ENCODE data around the gene MTHFSD. TPM values are rescaled to one million over a fixed set of nuclear protein-coding genes. Genes with fewer than 3 reads are reported as not detected.
A peak's percentile ranks its signal among the peaks of the same experiment; 100 is the strongest.
"Not testable (repeated sequence)": the region's sequence is repeated elsewhere in the genome, so short reads cannot be mapped to it uniquely, and the experiment has no call there.

MTHFSD gene, protein sequence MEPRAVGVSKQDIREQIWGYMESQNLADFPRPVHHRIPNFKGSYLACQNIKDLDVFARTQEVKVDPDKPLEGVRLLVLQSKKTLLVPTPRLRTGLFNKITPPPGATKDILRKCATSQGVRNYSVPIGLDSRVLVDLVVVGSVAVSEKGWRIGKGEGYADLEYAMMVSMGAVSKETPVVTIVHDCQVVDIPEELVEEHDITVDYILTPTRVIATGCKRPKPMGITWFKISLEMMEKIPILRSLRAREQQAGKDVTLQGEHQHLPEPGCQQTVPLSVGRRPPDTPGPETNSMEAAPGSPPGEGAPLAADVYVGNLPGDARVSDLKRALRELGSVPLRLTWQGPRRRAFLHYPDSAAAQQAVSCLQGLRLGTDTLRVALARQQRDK
- total RNA-seq, result 15.7 TPM

DNA sequence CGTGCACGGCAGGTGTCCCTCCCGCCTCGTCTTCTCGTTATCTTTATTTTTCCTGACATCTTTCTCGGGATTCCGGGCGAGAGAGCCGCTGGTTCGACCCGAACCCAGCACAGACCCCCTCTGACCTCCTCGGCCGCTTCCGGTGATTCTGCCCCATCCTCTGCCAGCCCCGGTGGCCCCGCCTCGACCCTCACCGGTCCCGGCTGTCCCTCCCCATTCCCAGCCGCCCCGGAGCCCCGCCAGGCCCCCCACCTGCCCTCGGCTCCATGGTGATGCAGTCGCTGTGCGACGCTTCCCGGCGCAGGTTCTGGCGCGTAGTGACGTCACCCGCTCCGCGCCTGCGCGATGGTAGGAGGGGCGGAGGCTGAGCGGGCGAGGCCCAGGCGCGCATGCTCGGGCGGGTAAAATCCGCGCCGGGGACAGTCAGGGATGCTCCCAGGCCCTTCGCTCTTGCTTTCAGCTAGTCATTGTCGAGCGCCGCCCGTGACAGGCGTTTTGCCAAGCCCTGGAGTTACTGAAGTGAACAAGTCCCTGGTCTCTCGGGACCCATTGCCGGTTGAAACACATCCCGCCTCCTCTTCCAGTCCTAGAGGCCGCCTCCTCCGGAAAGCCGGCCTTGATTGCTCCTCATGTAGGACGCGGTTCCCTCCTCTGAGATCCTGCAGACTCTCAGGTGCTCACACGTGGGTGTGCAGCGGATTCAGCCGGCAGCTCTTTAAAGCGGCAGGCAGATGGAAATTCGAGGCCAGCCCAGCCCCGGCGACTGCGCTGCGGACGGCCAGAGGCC lies at the start of gene MTHFSD:
Gene MTHFSD, minus strand, starts transcription at position 319 of the 787 bp plus-strand sequence. Its CDS starts 51 bp downstream, at position 268.
- peak; percentile 97 for DNase-seq

DNA sequence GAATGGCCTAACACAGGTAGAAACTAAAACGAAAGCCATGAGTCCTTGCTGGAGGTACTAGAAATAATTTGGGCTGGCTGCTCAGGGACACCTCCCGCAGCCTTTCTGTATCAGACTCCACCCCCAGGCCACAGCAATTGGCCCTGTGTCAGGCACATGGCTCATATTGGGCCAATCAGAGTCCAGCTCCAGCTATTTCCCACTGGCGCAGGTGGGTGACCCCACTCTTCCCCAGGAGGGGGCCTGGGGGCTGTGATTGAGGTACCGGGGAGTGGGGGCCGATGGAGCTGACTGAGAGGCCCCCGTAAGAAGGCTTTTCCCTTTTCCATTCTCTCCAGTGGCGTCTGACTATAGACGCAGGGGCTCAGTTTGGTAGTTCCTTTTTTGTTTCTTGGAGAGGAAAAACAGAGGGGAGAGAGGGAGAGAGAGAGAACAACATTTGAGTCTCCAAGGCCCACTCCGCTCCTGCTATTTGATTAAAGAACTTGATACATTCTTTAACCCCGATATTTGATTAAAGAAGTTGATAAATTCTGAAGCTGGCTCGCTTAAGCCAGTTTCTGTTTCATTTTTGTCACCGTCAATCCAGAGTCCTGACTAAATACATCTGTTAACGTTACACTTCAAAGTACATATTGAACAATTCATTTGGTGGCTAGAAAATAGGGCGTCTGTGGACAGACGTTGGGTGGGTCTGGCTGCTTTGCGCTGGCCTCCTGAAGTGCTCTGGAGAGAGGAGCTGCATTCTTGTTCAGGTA lies 49.6 kb upstream of the MTHFSD start:
- no peak for DNase-seq

DNA sequence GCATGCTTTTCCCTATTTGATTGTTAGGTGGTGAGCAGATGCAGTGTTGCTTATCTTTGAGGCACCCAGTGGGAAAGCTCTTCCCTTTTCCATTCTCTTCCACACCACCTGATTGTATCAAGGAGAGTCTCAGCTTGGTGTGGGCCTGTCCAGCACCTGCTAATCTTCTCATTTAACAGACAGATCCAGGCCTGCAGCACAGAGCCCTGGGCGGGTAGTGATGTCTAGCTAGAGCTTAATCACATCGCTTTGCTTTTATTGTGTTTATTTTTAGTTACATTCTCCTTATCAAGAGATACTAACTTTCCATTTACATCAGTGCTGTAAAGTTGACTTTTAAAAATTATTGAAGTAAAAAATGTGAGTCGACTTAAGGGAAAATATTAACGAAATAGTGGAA lies 47.5 kb upstream of the MTHFSD start:
- no peak for DNase-seq

DNA sequence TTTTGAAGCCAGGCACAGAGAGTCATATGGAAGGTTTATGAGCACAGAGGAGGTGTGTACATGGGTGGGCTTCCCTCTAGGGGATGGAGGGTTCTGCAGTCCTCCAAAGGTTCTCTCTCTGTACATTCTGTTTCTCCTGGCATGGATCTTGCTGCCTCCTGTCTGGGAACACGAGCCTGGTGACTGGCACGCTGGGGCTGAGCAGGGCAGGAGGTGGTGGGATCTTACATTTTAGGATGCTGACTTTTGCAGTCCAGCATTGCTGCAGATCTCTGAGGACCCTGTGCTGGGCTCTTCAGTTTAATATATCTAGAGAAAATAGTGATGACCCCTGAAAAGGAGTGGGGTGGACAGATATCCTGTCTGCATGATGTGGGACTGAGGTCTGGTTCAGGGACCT lies 46.3 kb upstream of the MTHFSD start:
- DNase-seq, result no peak

DNA sequence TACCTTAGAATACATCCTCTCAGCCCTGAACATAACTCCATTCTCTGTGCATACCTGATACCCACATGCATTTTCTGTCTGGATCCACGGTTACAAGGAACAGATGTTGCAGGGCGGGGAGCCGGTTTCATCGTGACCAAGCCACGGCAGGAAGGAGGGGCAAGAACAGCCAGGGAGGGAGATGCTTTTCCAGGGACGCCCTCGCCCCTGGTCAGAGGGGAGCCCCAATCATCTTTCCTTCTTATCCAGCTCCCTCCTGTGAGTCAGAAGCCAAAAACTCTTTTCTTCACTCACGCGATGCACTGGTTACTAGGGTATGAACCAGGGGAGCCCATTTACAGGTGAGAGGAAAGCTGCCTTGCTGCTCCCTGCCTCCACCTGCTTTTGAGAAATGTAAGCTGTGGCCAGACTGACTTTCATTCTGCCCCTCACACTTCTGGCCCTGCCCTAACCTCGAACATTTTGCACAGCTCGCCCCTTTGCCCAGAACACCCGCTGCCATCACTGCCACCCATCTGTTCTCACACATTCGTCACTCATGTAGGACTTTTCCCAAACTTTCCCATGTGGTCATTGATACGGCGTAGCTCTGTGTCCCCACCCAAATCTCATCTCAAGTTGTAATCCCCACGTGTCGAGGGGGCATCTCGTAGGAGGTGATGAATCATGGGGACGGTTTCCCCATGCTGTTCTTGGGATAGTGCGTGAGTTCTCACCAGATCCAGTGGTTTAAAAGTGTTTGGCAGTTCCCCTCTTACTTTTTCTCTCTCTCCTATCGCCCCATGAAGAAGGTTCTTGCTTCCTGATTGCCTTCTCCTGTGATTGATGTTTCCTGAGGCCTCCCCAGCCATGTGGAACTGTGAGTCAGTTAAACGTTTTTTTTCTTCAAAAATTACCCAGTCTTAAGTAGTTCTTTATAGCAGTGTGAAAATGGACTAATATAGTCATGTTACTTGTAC lies 43.9 kb upstream of the MTHFSD start:
- DNase-seq, result no peak

DNA sequence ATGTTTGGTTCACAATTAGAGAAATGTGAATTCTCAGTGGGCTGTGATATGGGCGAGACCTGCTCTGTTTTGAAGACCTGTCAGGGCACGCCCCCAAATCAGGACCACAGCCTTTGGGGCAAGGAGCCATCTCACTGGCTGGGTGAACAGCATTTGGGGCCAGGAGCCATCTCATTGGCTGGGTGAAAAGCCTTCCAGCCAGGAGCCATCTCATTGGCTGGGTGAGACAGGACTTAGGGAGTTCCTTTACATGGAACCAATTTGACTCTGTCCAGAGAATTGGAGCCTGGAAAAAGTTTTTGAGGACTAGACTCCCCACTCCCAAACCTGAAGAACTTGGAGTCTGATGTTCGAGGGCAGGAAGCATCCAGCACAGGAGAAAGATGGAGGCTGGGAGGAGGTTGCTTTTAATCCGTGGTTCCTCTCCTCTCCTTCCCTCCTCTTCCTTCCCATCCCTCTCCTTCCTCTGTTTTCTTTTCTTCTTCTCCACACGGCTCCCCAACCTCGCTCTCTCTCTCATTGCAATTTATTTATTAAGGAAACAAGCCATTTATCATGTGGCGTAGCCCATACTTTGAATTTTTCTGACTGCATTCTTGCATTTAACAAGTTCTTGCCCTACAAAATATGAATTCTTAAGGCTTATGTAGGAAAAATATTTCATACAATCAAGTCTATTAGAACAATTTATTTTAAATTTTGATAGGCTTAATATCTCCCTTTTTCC lies 43.0 kb upstream of the MTHFSD start:
- DNase-seq, result no peak

DNA sequence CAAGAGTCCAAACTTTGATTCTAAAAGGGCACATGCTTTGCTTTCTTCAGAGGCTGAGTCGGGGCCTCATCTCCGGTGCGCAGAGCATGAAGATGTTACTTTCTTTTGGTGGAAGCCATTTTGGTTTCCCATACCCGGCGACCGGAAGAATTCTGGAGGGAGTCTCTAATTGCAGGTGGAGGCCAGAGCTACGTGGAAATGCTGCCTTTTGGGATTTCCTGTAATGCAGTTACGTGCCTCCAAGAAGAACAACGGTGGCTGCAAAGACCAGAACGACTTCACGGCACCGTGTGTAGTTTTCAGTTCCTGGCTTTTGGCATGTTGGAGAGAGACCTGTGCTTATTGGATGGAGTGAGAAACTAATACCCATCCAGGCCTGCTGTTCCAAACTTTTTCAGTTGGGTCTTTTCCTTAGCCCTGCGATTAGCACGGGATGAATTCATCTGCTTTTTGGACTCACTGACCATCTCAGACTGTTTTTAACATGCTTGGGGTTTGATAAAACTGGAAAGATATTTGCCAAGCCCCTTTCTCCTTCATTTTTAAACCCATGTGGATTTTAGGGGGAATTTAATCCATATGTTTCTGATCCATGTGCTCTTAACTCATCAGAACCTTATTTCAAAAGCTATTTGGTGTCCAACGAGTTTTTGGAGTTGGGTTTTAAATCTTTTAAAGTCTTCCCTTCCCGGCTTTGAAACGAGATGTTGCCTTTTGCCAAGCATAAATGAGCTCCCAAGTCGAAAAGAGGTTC lies 42.3 kb upstream of the MTHFSD start:
- DNase-seq, result no peak

DNA sequence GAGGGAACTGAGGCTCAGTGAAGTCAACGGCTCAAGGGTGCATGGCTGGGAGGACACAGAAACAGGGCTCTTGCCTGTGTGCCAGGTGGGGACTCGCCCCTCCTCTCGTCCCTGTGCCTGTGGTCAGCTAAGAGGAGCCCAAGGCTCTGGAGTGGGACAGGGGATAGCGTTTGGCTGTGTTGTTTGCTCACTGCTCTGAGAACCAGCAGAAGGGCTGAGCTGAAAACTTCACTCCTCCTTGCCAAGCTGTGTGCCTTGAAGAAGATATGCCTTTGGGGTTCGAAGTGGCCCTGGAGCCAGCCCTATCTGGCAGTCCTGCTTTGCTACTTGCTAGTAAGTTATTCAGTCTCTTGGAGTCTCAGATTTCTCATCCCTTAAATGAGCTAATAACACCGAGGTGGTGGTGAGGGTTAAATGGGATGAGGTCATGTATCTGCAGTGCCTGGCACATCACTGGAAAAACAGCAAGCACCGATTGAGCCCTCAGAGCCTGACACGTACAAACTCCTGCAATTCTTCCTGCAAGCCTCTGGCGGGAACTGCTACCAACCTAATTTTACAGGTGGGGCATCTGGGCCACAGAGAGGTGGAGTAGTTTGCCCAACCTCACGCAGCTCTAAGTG lies 41.1 kb upstream of the MTHFSD start:
- no peak for DNase-seq

DNA sequence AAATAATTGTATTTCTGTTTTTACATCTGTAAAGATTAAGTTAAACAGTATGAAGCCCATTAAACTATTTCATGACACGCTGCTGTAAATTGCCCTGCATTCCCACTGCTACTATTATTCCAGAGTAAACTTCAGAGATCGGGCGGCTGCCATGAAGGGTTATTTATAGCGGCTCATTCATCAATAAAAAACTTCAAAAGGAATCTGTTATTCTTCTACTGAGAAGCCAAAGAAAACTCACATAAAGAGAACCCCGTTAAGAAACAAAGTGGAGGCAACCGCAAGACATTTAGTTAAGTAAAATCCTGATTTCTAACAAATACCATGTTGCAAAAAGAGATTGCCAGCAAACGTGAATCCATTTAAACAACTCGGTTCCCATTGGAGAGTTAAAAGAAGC lies 39.7 kb upstream of the MTHFSD start:
- DNase-seq, result no peak

DNA sequence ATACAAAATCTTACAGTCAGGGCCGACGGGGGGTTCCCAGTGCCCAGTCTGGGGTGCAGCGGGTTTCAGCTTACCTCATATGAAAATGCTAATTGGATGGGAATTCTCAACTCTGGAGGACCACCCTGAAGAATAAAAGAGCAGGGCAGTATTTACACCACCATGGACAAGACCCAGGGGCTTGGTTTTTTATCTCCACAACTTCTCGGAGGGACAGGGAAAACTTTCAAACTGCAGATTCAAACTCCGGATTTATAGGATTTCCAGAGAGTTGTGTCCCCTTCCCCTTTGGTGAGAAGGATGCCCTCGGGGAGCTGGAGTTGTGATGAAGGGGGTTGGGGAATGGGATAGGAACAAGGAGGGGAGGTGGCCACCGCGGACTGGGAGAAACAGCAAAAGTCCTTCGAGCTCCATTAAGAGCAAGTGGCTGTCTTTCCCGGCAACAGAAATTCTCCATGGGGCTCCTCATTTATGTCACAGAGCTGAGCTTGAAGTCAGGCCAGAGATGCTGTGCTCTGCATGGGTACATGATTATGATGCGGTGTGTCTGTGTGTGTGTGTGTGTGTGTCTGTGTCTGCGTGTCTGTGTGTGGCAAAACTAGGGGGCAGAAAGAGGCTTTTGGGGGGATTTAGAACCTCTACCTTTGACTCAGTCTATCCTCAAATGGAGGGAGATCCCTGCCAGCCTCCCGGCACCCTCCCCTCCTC lies 39.0 kb upstream of the MTHFSD start:
- DNase-seq, result no peak

DNA sequence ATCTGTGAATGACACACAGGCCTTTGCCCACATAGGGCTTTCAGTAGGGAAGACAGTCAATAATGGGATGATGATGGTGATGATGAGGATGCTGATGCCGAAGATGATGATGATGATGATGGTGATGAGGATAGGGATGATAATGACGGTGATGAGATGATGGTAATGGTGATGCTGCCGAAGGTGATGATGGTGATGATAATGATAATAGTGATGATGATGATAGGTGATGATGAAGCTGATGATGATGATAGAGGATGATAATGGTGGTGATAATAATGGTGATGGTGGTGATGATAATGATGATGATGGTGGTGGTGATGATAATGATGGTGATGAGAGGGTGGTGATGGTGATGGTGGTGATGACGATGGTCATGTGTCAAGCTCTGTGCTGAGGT lies 36.2 kb upstream of the MTHFSD start:
- DNase-seq, result no peak

DNA sequence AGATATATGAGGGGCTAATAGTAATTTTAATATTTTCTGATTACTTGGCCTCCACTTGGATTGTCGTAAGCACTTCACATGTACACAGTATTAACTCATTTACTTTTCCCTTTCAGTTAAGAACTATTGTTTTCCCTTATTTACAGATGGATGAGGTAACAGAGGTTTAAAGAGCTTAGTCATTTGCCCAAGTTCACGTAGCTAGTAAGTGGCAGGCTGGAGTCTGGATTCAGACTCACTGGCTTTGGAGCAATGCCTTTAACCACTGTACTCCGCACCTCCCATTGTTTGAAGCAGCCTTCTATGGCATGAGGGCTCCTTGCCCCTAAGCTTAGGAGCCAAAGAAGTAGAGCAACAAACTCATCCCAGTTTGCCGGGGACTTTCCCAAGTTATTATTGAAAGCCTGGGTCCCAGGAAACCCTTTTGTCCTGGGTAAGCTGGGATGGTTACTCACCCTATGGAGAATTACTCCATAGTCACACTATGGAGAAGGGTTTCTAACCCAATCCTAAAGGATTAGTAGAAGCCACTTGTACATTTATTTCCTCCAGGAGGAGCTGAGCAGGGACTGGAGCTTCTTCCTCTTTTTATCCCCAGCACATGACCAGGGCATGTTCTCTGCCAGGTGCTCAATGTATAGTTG lies 35.6 kb upstream of the MTHFSD start:
- DNase-seq, result no peak

DNA sequence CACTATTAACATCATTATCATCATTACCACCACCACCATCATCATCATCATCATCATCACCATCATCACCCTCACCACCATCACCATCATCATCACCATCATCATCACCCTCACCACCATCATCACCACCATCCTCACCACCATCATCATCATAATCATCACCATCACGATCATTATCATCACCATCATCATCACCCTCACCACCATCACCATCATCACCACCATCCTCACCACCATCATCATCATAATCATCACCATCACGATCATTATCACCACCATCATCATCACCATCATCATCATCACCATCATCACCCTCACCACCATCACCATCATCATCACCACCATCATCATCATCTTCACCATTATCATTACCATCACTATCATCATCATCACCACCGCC lies 32.9 kb upstream of the MTHFSD start:
- DNase-seq, result not testable (repeated sequence)

DNA sequence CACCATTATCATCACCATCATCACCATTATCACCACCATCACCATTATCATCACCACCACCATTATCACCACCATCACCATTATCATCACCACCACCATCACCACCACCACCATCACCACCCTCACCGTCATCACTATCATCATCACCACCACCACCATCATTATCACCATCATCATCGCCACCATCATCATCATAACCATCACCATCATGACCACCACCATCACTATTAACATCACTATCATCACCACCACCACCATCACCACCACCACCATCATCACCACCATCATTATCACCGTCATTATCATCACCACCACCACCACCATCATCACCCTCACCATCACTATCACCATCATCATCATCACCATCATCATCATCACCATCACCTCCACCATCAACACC lies 32.5 kb upstream of the MTHFSD start:
- DNase-seq, result no peak

DNA sequence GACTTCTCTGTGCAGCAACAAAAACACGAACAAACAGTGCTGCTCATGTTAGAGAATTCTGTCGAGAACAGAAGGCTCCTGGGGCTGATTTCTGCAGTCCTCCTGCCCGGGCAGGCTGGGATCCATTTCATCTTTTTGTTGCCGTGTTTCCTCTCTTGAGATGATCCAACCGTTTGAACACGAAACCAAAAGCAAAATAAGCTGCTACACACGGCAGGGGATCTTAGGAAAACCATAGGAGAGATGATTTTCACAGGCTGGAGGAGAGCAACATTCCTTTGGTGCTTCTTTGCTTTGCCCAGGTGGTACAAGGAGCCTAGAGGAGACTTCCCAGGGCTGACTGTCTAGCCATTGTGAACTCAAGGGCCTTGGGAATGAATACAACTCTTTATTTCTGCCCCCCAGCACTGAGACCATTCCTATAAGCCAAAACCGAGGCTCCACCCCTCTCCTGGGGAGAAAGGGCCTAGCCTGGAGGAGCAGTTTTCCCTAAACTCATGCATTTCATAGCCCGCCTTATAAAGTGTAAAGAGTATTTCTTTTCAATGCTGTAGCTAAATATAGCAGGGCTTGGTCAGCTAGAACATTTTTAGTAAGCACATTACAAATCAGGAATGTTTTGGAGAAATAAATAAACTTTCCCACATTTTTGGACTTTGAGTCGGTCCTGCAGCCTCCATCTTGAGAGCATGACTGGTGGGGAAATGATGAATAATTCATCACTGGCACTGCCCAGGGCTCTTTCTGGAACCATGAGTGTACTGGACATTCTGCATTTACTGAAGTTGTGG lies 31.0 kb upstream of the MTHFSD start:
- DNase-seq, result no peak

DNA sequence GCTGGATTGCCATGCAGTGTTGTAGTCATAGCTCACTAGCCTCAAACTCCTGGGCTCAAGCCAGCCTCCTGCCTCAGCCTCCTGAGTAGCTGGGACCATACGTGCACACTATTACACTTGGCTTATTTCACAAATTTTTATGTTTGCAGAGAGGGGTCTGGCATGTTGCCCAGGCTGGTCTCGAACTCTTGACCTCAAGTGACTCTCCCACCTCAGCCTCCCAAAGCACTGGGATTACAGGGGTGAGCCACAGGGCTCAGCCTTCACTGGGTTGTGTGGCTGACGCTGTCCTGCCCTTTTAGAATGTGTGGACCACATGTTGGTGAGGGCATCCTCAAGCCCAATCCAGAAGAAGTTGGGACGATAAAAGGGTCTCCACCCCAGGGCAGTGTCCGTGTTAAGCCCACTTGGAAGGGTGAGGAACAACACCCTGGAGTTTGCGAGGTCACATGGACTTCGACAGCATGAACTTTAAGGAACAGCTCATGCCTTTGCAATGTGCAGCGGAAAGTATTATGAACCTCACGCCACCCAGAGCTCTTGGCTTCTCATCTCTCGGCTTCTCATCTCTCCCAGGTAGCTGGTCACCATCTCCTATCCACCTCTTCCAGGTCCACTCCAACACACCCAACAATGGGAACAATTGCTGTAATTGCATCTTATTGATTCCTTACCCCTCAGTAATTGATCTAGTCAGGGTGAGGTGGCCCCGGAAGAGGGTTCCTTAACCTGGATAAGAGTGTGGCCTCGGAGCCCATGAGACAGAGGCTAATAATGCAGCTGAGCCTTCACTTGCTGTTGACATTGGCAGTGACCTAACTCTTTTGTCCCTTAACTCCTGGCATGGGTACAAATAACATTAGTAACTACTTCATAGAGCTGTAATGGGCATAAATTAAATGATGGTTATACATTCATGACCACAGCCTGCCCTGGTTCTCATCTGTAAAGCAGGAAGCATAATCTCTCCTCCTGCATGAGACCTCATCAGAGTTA lies 30.0 kb upstream of the MTHFSD start:
- no peak for DNase-seq
